ENCODE data around the gene MSANTD7. TPM values are rescaled to one million over a fixed set of nuclear protein-coding genes. Genes with fewer than 3 reads are reported as not detected.

MSANTD7 gene
- total and polyA plus RNA-seq, 2 of the 13 experiments (the other 11 are each of a cell fraction or from before 2014, with no cell fraction given), result 3.7 to 16.7 TPM

- TF ChIP-seq KIAA2018 (CRISPR knock-in tag; IDR thresholded peaks at IDR 0.05; ENCODE audit: borderline replicate concordance), result no peak
- peak; percentile 45 for TF ChIP-seq HNF4A (CRISPR knock-in tag; IDR thresholded peaks at IDR 0.05)
- no peak for TF ChIP-seq TCF7L2 (IDR thresholded peaks at IDR 0.05; ENCODE audit: low read depth, low read length)
- TF ChIP-seq EHMT2 (IDR thresholded peaks at IDR 0.05; ENCODE audit: borderline replicate concordance, low read depth, low read length), result no peak
- peak; percentile 90; the same call in 1 of the 2 replicates for TF ChIP-seq ZNF235 (CRISPR knock-in tag; IDR thresholded peaks at IDR 0.05; ENCODE audit: borderline replicate concordance)
- TF ChIP-seq JUNB (CRISPR knock-in tag; IDR thresholded peaks at IDR 0.05; ENCODE audit: borderline replicate concordance), result no peak
- peak; percentile 46; the same call in 1 of the 2 replicates for TF ChIP-seq MYPOP (CRISPR knock-in tag; IDR thresholded peaks at IDR 0.05)
- peak; percentile 95; the same call in 1 of the 2 replicates for TF ChIP-seq ZNF580 (CRISPR knock-in tag; IDR thresholded peaks at IDR 0.05; ENCODE audit: borderline replicate concordance, low read depth)
- peak; percentile 97 for TF ChIP-seq ZFX (CRISPR knock-in tag; IDR thresholded peaks at IDR 0.05; ENCODE audit: low read depth)
- TF ChIP-seq ZBTB20 (CRISPR knock-in tag; IDR thresholded peaks at IDR 0.05; ENCODE audit: borderline replicate concordance, low read depth), result 0 out of 2 replicates have a peak, but pooled peaks have one; percentile 60
- no peak for TF ChIP-seq ZNF83 (CRISPR knock-in tag; IDR thresholded peaks at IDR 0.05; ENCODE audit: borderline replicate concordance)
- no peak for TF ChIP-seq ELF4 (CRISPR knock-in tag; IDR thresholded peaks at IDR 0.05; ENCODE audit: borderline replicate concordance)
- TF ChIP-seq FOSL2 (CRISPR knock-in tag; IDR thresholded peaks at IDR 0.05), result no peak
- no peak for TF ChIP-seq RAD51 (IDR thresholded peaks at IDR 0.05; ENCODE audit: borderline replicate concordance)
- peak; percentile 69 for TF ChIP-seq ZNF430 (CRISPR knock-in tag; IDR thresholded peaks at IDR 0.05)
- no peak for TF ChIP-seq CERS6 (CRISPR knock-in tag; IDR thresholded peaks at IDR 0.05)
- no peak for TF ChIP-seq ZBTB38 (CRISPR knock-in tag; IDR thresholded peaks at IDR 0.05)
Observed at GRCh38 chr10:14878266-14879123, 40.4 kb downstream of the MSANTD7 start, which contains the start of gene SUV39H2 (continued).
